ENCODE data around the gene ANK3. TPM values are rescaled to one million over a fixed set of nuclear protein-coding genes. Genes with fewer than 3 reads are reported as not detected.

The ANK3 gene
- total and polyA plus RNA-seq, 2 donors (not counting 1 experiment from before 2014, with no cell fraction given) = 0.50 to 0.79 TPM

DNA sequence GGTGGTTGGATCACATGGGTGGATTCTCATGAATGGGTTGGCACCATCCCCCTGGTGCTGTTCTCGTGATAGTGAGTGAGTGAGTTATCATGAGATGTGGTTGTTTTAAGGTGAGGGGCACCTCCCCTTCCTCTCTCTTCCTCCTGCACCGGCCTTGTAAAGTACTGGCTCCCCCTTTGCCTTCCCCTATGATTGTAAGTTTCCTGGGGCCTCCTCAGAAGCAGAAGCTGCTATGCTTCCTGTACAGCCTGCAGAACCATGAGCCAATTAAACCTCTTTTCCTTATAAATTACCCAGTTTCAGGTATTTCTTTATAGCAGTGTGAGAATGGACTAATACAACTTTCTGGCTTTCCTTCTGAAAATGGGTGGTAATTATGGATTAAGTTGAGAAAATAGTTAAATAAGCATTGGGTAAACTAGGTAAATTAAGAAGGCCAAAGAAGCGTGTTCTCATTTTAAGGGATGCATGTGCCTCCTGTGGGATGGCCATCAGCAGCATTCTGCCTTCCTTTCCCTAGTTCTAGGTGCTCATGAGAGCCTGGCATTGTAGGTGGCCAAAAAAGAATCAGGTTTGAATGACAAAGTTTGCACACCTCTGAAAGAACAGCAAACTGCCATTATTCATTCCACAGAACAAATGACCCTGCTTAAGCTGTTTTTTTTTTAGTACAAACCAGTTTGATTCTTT lies 242.0 kb downstream of the ANK3 start:
- Histone ChIP-seq H3K4me2 (ENCODE audit: extremely low read depth, insufficient read depth, low read length) (no peak overlapping the region), H3K36me3 (ENCODE audit: control insufficient read depth, insufficient read depth, low read length) (no peaks in the 10 kb centered on the region)
- no peak for TF ChIP-seq EZH2 (IDR thresholded peaks at IDR 0.05; ENCODE audit: low read length, missing control alignments)
- TF ChIP-seq, protein P1, sequence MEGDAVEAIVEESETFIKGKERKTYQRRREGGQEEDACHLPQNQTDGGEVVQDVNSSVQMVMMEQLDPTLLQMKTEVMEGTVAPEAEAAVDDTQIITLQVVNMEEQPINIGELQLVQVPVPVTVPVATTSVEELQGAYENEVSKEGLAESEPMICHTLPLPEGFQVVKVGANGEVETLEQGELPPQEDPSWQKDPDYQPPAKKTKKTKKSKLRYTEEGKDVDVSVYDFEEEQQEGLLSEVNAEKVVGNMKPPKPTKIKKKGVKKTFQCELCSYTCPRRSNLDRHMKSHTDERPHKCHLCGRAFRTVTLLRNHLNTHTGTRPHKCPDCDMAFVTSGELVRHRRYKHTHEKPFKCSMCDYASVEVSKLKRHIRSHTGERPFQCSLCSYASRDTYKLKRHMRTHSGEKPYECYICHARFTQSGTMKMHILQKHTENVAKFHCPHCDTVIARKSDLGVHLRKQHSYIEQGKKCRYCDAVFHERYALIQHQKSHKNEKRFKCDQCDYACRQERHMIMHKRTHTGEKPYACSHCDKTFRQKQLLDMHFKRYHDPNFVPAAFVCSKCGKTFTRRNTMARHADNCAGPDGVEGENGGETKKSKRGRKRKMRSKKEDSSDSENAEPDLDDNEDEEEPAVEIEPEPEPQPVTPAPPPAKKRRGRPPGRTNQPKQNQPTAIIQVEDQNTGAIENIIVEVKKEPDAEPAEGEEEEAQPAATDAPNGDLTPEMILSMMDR (conservative IDR thresholded peaks at IDR 0.05 in 1 of 2, IDR thresholded peaks at IDR 0.05 in 1 of 2; ENCODE audit: low read depth in 1 of 2, low read length in 2 of 2) = no peak

DNA sequence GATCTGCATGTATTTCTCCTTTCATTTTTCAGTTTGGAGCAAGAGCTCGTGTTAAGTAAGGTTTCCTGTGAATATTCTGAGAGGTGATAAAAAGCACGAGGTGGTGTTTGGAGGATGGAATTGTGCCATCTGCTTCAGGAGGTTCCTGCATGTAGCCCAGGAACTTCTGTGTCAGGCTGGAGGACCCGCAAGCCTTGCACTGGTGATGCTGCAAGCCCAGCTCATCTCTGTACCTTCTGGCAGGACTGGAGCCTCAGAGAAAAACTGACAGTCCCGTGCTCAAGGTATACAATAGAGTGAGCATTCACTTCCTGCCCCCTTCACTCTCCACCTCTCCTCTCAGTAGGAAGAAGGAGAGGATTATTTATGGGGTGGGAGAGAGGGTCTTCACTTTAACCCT lies 242.7 kb downstream of the ANK3 start:
- TF ChIP-seq, protein P1 (conservative IDR thresholded peaks at IDR 0.05 in 1 of 2, IDR thresholded peaks at IDR 0.05 in 1 of 2; ENCODE audit: low read depth in 1 of 2, low read length in 2 of 2) = no peak
- TF ChIP-seq EZH2 (IDR thresholded peaks at IDR 0.05; ENCODE audit: low read length, missing control alignments) = no peak
- Histone ChIP-seq H3K4me2 (ENCODE audit: extremely low read depth, insufficient read depth, low read length) (no peak overlapping the region), H3K79me2 (ENCODE audit: control insufficient read depth, insufficient read depth, low read length) (no peaks in the 10 kb centered on the region), H3K4me1 (ENCODE audit: control insufficient read depth, extremely low read depth, insufficient read depth, low read length) (no peaks in the 10 kb centered on the region), H3K36me3 (ENCODE audit: control insufficient read depth, insufficient read depth, low read length) (no peaks in the 10 kb centered on the region), H3K27me3 (ENCODE audit: control insufficient read depth, insufficient read depth, low read length) (no peaks in the 10 kb centered on the region), H4K20me1 (ENCODE audit: control insufficient read depth, extremely low read depth, insufficient read depth, low read length) (no peaks in the 10 kb centered on the region), H2AFZ (ENCODE audit: low read length) (no peak overlapping the region), H3K9me3 (ENCODE audit: control insufficient read depth, insufficient read depth, low read depth, low read length) (no peaks in the 10 kb centered on the region), H3K9ac (ENCODE audit: insufficient read depth, low read length) (no peak overlapping the region), H3K4me3 (replicated peaks in 1 of 4; ENCODE audit: control extremely low read depth in 1 of 4, insufficient read depth in 1 of 4, low read depth in 3 of 4, low read length in 4 of 4) (no peak overlapping the region), H3K27ac (ENCODE audit: insufficient read depth, low read length) (no peak overlapping the region)
- no peak for DNase-seq (ENCODE audit: low read depth in 2 of 2)

More for the DNA sequence above, 242.0 kb downstream of the ANK3 start:
- Histone ChIP-seq H3K27me3 (ENCODE audit: control insufficient read depth, insufficient read depth, low read length) (no peaks in the 10 kb centered on the region), H3K4me1 (ENCODE audit: control insufficient read depth, extremely low read depth, insufficient read depth, low read length) (no peaks in the 10 kb centered on the region), H3K79me2 (ENCODE audit: control insufficient read depth, insufficient read depth, low read length) (no peaks in the 10 kb centered on the region), H3K9me3 (ENCODE audit: control insufficient read depth, insufficient read depth, low read depth, low read length) (no peaks in the 10 kb centered on the region), H4K20me1 (ENCODE audit: control insufficient read depth, extremely low read depth, insufficient read depth, low read length) (no peaks in the 10 kb centered on the region), H2AFZ (ENCODE audit: low read length) (no peak overlapping the region), H3K9ac (ENCODE audit: insufficient read depth, low read length) (no peak overlapping the region), H3K27ac (ENCODE audit: insufficient read depth, low read length) (no peak overlapping the region), H3K4me3 (replicated peaks in 1 of 4; ENCODE audit: control extremely low read depth in 1 of 4, insufficient read depth in 1 of 4, low read depth in 3 of 4, low read length in 4 of 4) (no peak overlapping the region)
- no peak for DNase-seq (ENCODE audit: low read depth in 2 of 2)

GRCh38 chr10:60144099-60144498 lies 245.6 kb downstream of the ANK3 start:
- H2AFZ ChIP-seq (ENCODE audit: low read length) = no peak overlapping the region
- no peak overlapping the region for H3K27ac ChIP-seq (ENCODE audit: insufficient read depth, low read length)
- peaks cover 5% of the 10 kb centered on the region for H3K4me1 ChIP-seq (ENCODE audit: control insufficient read depth, extremely low read depth, insufficient read depth, low read length)
- H3K4me3 ChIP-seq (replicated peaks in 1 of 4; ENCODE audit: control extremely low read depth in 1 of 4, insufficient read depth in 1 of 4, low read depth in 3 of 4, low read length in 4 of 4) = no peak overlapping the region
- H3K4me2 ChIP-seq (ENCODE audit: extremely low read depth, insufficient read depth, low read length) = no peak overlapping the region
- DNase-seq (ENCODE audit: low read depth in 2 of 2) = no peak
- TF ChIP-seq, protein P1 (conservative IDR thresholded peaks at IDR 0.05 in 1 of 2, IDR thresholded peaks at IDR 0.05 in 1 of 2; ENCODE audit: low read depth in 1 of 2, low read length in 2 of 2) = no peak
- TF ChIP-seq EZH2 (IDR thresholded peaks at IDR 0.05; ENCODE audit: low read length, missing control alignments) = no peak
- H4K20me1 ChIP-seq (ENCODE audit: control insufficient read depth, extremely low read depth, insufficient read depth, low read length) = no peaks in the 10 kb centered on the region
- H3K27me3 ChIP-seq (ENCODE audit: control insufficient read depth, insufficient read depth, low read length) = no peaks in the 10 kb centered on the region
- H3K9ac ChIP-seq (ENCODE audit: insufficient read depth, low read length) = no peak overlapping the region
- no peaks in the 10 kb centered on the region for H3K9me3 ChIP-seq (ENCODE audit: control insufficient read depth, insufficient read depth, low read depth, low read length)
- no peaks in the 10 kb centered on the region for H3K79me2 ChIP-seq (ENCODE audit: control insufficient read depth, insufficient read depth, low read length)
- no peaks in the 10 kb centered on the region for H3K36me3 ChIP-seq (ENCODE audit: control insufficient read depth, insufficient read depth, low read length)

All from fibroblast of lung (primary cell).